Right lobe of liver (tissue), 6 donors: ENCODE results near the gene SLC47A2. TPM values are rescaled to one million over a fixed set of nuclear protein-coding genes. Genes with fewer than 3 reads are reported as not detected.
A peak's percentile ranks its signal among the peaks of the same experiment; 100 is the strongest.

Experiments used
- ATAC-seq, 4 donors: fragments of 200-7000 bp; cut with Tn5 transposase; one replicate each; pipeline ENCODE4 v1.9.1; 2020; ENCODE audit warnings: mild to moderate bottlenecking in 4 of 4, moderate library complexity in 4 of 4
- DNase-seq, 3 donors: peaks; one replicate each; pipeline ENCODE4 v3.0.0-alpha.2; 2020
- H3K27ac ChIP-seq, 3 donors: fragments of 200-600 bp; one replicate each; pipeline ENCODE4 v1.8.0; 2022
- H3K27me3 ChIP-seq, 2 donors: fragments of 200-600 bp; one replicate each; pipeline ENCODE4 v1.8.0; 2022
- H3K36me3 ChIP-seq, 4 donors: fragments of 200-600 bp; sonication (generic) in 1 of 4; one replicate each; pipeline versions ENCODE4 v1.5.1 to v1.8.0; 2017 to 2022; ENCODE audit warnings: control low read depth in 1 of 4
- H3K4me1 ChIP-seq, 4 donors: fragments of 200-600 bp; sonication (generic) in 1 of 4; one replicate each; pipeline versions ENCODE4 v1.5.1 to v1.8.0; 2017 to 2022; ENCODE audit warnings: control low read depth in 1 of 4
- H3K4me3 ChIP-seq, 3 donors: fragments of 200-600 bp; one replicate each; pipeline ENCODE4 v1.8.0; 2022
- H3K9me3 ChIP-seq, 4 donors: fragments of 200-600 bp; sonication (generic) in 1 of 4; one replicate each; pipeline versions ENCODE4 v1.5.1 to v1.8.0; 2017 to 2022; ENCODE audit warnings: control low read depth in 1 of 4
- CTCF ChIP-seq, 4 donors: fragments of 200-600 bp in 3 of 4; fragments of 450-650 bp in 1 of 4; IDR thresholded peaks; one replicate each; pipeline versions ENCODE4 v1.5.1 to v1.8.0; 2016 to 2022; ENCODE audit warnings: antibody characterized with exemption in 4 of 4, mild to moderate bottlenecking in 2 of 4
- POLR2A ChIP-seq: fragments of 450-650 bp; IDR thresholded peaks from one replicate; pipeline ENCODE4 v1.6.1; 2017; ENCODE audit warnings: antibody characterized with exemption, mild to moderate bottlenecking
- WGBS: methylation state at CpG from one replicate; pipeline ENCODE4 v1.1.6; 2018; ENCODE audit warnings: low coverage, low lambda C conversion rate; ENCODE audit not compliant: insufficient coverage; ENCODE audit errors: missing lambda C conversion rate; 5-methylcytosine and 5-hydroxymethylcytosine counted together
- intact Hi-C, 2 donors: fragments of 100-400 bp; cut with DNase I; formaldehyde crosslinking; loops; one replicate each; pipeline versions ENCODE4 v1.11.2 to v1.14.1; 2022
- total RNA-seq, 6 experiments: library from RNA; depleted of rRNA in 2 of 6; stranded (reverse); fragments of >200 nt in 2 of 6; fragmentation: NEBNext Ultra II Directional in 3 of 6; extraction: Animal tissue kit (Norgen Biotek cat#: 25700) in 3 of 6; gene quantifications; one replicate each; pipeline versions ENCODE4 v1.1.0 to v1.2.4, GENCODE V29; 2016 to 2023
- donor health status: DM: no; HTN: yes; CAD: no.
- donor health status: DM: no; HTN: no; CAD: no.
- donor health status: DM: no; HTN: no; CAD: no.
- donor health status: DM: no; HTN: yes; CAD: no.
- donor health status: DM: no; HTN: yes; CAD: no.

SLC47A2 gene
- total RNA-seq, 6 experiments from 2014 or later, result not detected

- DNase-seq (peak; percentile 59 to 82 (median 70)), ATAC-seq (peak in 2 of 4 donors; percentile 26 to 33)
- Histone ChIP-seq H3K27ac (peak overlapping the region; percentile 90 to 97 (median 96)), H3K36me3 (no peaks in the 10 kb centered on the region), H3K4me3 (peak overlapping the region; percentile 20 to 59 (median 23)), H3K9me3 (no peaks in the 10 kb centered on the region), H3K27me3 (no peaks in the 10 kb centered on the region), H3K4me1 (peaks cover 0 to 37% (median 18%) of the 10 kb centered on the region in 4 donors)
- intact Hi-C loops, result loop anchor here in 1 of 2 donors (10.0 kb wide), 1 partner anchor 91 kb away; no protein-coding TSS in a partner anchor
- 6% methylated on average over 4 of the region's 4 CpGs for WGBS
- no peak for TF ChIP-seq POLR2A
- TF ChIP-seq CTCF (IDR thresholded peaks at IDR 0.05), result peak; percentile 67 to 95 (median 76)
Observed at GRCh38 chr17:19645734-19646201, 70.6 kb downstream of the SLC47A2 start.

DNA sequence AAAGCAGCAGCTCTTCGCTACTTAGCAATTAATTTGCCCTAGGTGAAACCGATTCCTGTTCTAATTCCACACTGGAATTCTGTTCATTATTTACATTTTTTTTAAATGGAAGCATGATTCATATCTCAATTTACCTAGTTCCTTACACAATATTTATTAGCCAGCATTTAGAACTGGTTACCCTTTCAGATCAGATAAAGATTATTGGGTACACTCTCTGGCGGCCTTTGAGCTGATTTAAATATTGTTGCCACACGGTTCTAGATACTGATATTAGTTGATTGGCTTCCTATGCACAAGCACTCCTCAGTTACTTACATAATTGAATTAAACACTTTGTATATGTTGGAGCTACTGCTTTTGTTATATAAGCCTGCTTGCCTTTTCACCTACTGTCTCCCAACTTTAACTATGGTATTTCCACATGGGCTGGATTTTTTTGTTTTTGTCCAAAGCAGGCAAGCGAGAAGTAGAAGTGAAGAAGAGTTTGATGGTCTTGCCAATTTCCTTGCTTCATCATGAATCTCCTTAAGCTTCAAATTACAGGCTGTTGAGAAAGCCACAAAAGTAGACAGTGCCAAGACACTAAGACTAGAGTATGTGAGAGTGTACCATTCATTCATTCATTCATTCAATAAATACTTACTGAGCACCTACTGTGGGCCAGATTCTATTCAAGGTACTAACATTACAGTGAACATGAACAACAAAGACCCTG, 71.7 kb downstream of the SLC47A2 start:
- DNase-seq (no peak), ATAC-seq (no peak)
- TF ChIP-seq CTCF (IDR thresholded peaks at IDR 0.05), result no peak
- no peak for TF ChIP-seq POLR2A
- peak overlapping the region; percentile 90 to 97 (median 96) for H3K27ac ChIP-seq
- peak overlapping the region in 2 of 3 donors; percentile 20 to 59 for H3K4me3 ChIP-seq
- no peaks in the 10 kb centered on the region for H3K36me3 ChIP-seq
- no peaks in the 10 kb centered on the region for H3K27me3 ChIP-seq
- WGBS, result 46% methylated on average over 5 of the region's 5 CpGs
- peaks cover 0 to 37% (median 18%) of the 10 kb centered on the region in 4 donors for H3K4me1 ChIP-seq
- H3K9me3 ChIP-seq, result no peaks in the 10 kb centered on the region
- intact Hi-C loops, result loop anchor here in 1 of 2 donors (10.0 kb wide), 1 partner anchor 90 kb away; no protein-coding TSS in a partner anchor

DNA sequence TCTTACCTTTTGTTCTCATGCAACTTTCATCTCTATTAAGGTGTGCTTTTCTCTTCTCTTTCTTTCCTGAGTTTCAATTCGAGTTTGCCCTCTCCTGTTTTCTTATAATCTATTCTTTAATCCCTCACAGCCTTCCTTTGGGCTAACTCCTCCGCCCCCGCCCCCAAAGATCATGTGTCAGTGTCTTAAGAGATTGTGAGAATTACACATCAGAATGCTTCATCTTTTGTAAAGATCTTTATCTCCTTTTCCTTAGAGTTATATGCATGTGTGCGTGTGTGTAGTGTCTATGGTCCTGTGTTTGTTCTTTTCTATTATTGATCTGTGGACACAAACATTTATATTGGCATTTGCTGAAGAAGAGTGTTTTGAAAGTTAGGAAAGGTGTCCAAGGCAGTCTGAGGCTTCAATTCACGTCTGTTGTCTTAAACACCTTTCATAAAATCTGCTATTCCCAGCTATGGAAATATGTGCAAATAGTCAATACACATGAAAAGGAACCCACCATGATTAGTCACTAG, 74.0 kb downstream of the SLC47A2 start:
- intact Hi-C loops, result loop anchor here in 1 of 2 donors (10.0 kb wide), 1 partner anchor 88 kb away; no protein-coding TSS in a partner anchor
- TF ChIP-seq CTCF (IDR thresholded peaks at IDR 0.05) (no peak), POLR2A (no peak)
- H3K36me3 ChIP-seq, result no peaks in the 10 kb centered on the region
- ATAC-seq (peak; percentile 29 to 64 (median 53)), DNase-seq (no peak)
- no peaks in the 10 kb centered on the region for H3K27me3 ChIP-seq
- H3K27ac ChIP-seq, result peak overlapping the region; percentile 51 to 96 (median 90)
- peaks cover 0 to 37% (median 17%) of the 10 kb centered on the region in 4 donors for H3K4me1 ChIP-seq
- peak overlapping the region in 2 of 3 donors; percentile 17 for H3K4me3 ChIP-seq
- H3K9me3 ChIP-seq, result no peaks in the 10 kb centered on the region
- 21% methylated on average over 5 of the region's 5 CpGs for WGBS

- peak; percentile 29 to 67 (median 46) for ATAC-seq
- Histone ChIP-seq H3K4me3 (peak overlapping the region in 1 of 3 donors; percentile 17), H3K9me3 (no peaks in the 10 kb centered on the region), H3K36me3 (no peaks in the 10 kb centered on the region), H3K27ac (peak overlapping the region; percentile 51 to 96 (median 90)), H3K27me3 (no peaks in the 10 kb centered on the region), H3K4me1 (peaks cover 0 to 37% (median 15%) of the 10 kb centered on the region in 4 donors)
- TF ChIP-seq POLR2A (no peak), CTCF (IDR thresholded peaks at IDR 0.05) (no peak)
- 32% methylated on average over 3 of the region's 4 CpGs for WGBS
- intact Hi-C loops, result loop anchor here in 1 of 2 donors (10.0 kb wide), 1 partner anchor 87 kb away; no protein-coding TSS in a partner anchor
- DNase-seq, result no peak
Observed at GRCh38 chr17:19641687-19642372, 74.6 kb downstream of the SLC47A2 start.
